Measurements from ENCODE around the gene TNIP2.

DNA sequence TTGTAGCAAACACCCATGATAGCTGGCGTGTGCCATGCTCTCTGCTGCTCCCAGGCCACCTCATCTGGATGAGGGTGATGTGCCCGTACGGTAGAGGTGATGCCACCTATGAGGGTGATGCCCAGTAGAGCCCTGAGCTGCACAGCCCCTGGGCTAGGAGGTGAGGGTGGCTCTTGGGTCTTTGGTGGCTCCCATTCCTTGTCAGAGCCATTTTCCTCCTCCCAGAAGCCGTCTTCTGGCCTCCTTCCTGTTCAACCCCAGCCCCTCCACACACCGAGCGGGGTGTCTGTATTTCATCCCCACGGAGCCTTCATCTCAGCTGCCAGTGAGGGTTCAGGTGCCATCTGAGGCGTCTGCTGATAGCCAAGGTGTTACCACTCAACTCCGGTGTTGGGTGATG is 12.0 kb upstream of the TNIP2 start:
- TF ChIP-seq, protein P1, sequence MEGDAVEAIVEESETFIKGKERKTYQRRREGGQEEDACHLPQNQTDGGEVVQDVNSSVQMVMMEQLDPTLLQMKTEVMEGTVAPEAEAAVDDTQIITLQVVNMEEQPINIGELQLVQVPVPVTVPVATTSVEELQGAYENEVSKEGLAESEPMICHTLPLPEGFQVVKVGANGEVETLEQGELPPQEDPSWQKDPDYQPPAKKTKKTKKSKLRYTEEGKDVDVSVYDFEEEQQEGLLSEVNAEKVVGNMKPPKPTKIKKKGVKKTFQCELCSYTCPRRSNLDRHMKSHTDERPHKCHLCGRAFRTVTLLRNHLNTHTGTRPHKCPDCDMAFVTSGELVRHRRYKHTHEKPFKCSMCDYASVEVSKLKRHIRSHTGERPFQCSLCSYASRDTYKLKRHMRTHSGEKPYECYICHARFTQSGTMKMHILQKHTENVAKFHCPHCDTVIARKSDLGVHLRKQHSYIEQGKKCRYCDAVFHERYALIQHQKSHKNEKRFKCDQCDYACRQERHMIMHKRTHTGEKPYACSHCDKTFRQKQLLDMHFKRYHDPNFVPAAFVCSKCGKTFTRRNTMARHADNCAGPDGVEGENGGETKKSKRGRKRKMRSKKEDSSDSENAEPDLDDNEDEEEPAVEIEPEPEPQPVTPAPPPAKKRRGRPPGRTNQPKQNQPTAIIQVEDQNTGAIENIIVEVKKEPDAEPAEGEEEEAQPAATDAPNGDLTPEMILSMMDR (IDR thresholded peaks at IDR 0.05), result no peak
- no peak for TF ChIP-seq EZH2 (IDR thresholded peaks at IDR 0.05; ENCODE audit: borderline replicate concordance, insufficient read depth, low read depth, low read length, poor library complexity, severe bottlenecking)
